GM12878 (cell line): Measurements from ENCODE around the gene FGGY. TPM values are rescaled to one million over a fixed set of nuclear protein-coding genes. Genes with fewer than 3 reads are reported as not detected.

ENCODE experiments used
- CHD1 ChIP-seq: IDR thresholded peaks from 2 replicates; pipeline ENCODE4 v1.6.1; 2012; ENCODE audit warnings: low read depth, low read length, improper control_type of control experiment
- FOS ChIP-seq: IDR thresholded peaks from 3 replicates; pipeline ENCODE4 v1.6.1; 2011; ENCODE audit warnings: borderline replicate concordance; ENCODE audit not compliant: insufficient read length; ENCODE audit errors: extremely low read depth
- IRF4 ChIP-seq: IDR thresholded peaks from 2 replicates; pipeline ENCODE4 v1.6.1; 2011; ENCODE audit warnings: low read depth, low read length
- LARP7 ChIP-seq: fragments of 450-650 bp; IDR thresholded peaks from 2 replicates; pipeline ENCODE4 v1.6.1; 2017; ENCODE audit warnings: mild to moderate bottlenecking
- MTA3 ChIP-seq: IDR thresholded peaks from 2 replicates; pipeline ENCODE4 v1.6.1; 2012; ENCODE audit warnings: low read length, inconsistent platforms, borderline replicate concordance
- MYC ChIP-seq: IDR thresholded peaks from 2 replicates; pipeline ENCODE4 v1.6.1; 2011; ENCODE audit warnings: mild to moderate bottlenecking, low read length, moderate library complexity, inconsistent platforms; ENCODE audit not compliant: insufficient read depth, insufficient replicate concordance, insufficient read length, severe bottlenecking
- NFIC ChIP-seq: IDR thresholded peaks from 2 replicates; pipeline ENCODE4 v1.6.1; 2012; ENCODE audit warnings: low read depth, mild to moderate bottlenecking, inconsistent platforms, low read length, moderate library complexity
- NFYB ChIP-seq: IDR thresholded peaks from 2 replicates; pipeline ENCODE4 v1.6.1; 2011; ENCODE audit warnings: low read depth, mild to moderate bottlenecking, low read length, improper control_type of control experiment, moderate library complexity; ENCODE audit not compliant: insufficient read depth
- RAD21 ChIP-seq: IDR thresholded peaks from 2 replicates; pipeline ENCODE4 v1.6.1; 2011; ENCODE audit warnings: mild to moderate bottlenecking, low read depth, low read length, moderate library complexity; ENCODE audit not compliant: insufficient read depth
- RUNX3 ChIP-seq: IDR thresholded peaks from 2 replicates; pipeline ENCODE4 v1.6.1; 2012; ENCODE audit warnings: low read length, inconsistent platforms
- SMC3 ChIP-seq: IDR thresholded peaks from 2 replicates; pipeline ENCODE4 v1.6.1; 2011; ENCODE audit warnings: low read length, improper control_type of control experiment, borderline replicate concordance
- SREBF1 ChIP-seq: IDR thresholded peaks from 2 replicates; pipeline ENCODE4 v1.6.1; 2012; ENCODE audit warnings: mild to moderate bottlenecking, low read length
- SREBF2 ChIP-seq: IDR thresholded peaks from 2 replicates; pipeline ENCODE4 v1.6.1; 2012; ENCODE audit warnings: mild to moderate bottlenecking, low read length
- TARDBP ChIP-seq: IDR thresholded peaks from 2 replicates; pipeline ENCODE4 v1.6.1; 2016; ENCODE audit warnings: borderline replicate concordance
- ZBED1 ChIP-seq: IDR thresholded peaks from 2 replicates; pipeline ENCODE4 v1.6.1; 2016; ENCODE audit warnings: borderline replicate concordance
- ZNF207 ChIP-seq: fragments of 450-650 bp; IDR thresholded peaks from 2 replicates; pipeline ENCODE4 v1.6.1; 2014; ENCODE audit warnings: antibody characterized with exemption, mild to moderate bottlenecking, borderline replicate concordance
- polyA plus RNA-seq, 11 experiments: library from polyadenylated mRNA; depleted of rRNA in 4 of 11; unstranded in 6 of 11; stranded (reverse) in 5 of 11; fragments of >200 nt; fragmentation: Nextera tagmentation in 4 of 11; fragmentation: Illumina TruSeq in 1 of 11; extraction: Ambion mirVana in 4 of 11; extraction: Trizol in 1 of 11; gene quantifications; 1 replicate in 1 of 11; 2 replicates in 10 of 11; pipeline versions ENCODE4 v1.2.1 to v1.2.3, GENCODE V29; 2011 to 2016; ENCODE audit warnings: inconsistent platforms in 2 of 11, missing spikeins in 2 of 11, low read depth in 1 of 11
- total RNA-seq, 4 experiments: library from RNA; depleted of rRNA in 3 of 4; stranded (reverse); fragments of >200 nt in 3 of 4; fragmentation: Illumina TruSeq in 1 of 4; extraction: Trizol in 1 of 4; gene quantifications; 2 replicates each; pipeline versions ENCODE4 v1.2.1 to v1.2.3, GENCODE V29; 2013 to 2021
- TF ChIP-seq, protein P1 (sequence below): fragments of 150-350 bp; IDR thresholded peaks from 2 replicates; pipeline ENCODE4 v1.6.1; 2016; ENCODE audit warnings: low read depth, low read length
- TF ChIP-seq, protein P2 (sequence below): IDR thresholded peaks from 2 replicates; pipeline ENCODE4 v1.6.1; 2012; ENCODE audit warnings: low read depth, low read length, improper control_type of control experiment
- TF ChIP-seq, protein P3 (sequence below): fragments of 450-650 bp; formaldehyde crosslinking; IDR thresholded peaks from 2 replicates; pipeline ENCODE4 v1.4.0; 2020; ENCODE audit warnings: mild to moderate bottlenecking, moderate library complexity
- TF ChIP-seq, protein P4 (sequence below): fragments of 450-650 bp; IDR thresholded peaks from 2 replicates; pipeline ENCODE4 v1.6.1; 2017; ENCODE audit warnings: antibody characterized with exemption, mild to moderate bottlenecking, moderate library complexity

Gene FGGY
- total and polyA plus RNA-seq, 10 of the 15 experiments (the other 5 are each of a cell fraction or from before 2014, with no cell fraction given): 6.2 to 11.9 (median 7.5) TPM

DNA sequence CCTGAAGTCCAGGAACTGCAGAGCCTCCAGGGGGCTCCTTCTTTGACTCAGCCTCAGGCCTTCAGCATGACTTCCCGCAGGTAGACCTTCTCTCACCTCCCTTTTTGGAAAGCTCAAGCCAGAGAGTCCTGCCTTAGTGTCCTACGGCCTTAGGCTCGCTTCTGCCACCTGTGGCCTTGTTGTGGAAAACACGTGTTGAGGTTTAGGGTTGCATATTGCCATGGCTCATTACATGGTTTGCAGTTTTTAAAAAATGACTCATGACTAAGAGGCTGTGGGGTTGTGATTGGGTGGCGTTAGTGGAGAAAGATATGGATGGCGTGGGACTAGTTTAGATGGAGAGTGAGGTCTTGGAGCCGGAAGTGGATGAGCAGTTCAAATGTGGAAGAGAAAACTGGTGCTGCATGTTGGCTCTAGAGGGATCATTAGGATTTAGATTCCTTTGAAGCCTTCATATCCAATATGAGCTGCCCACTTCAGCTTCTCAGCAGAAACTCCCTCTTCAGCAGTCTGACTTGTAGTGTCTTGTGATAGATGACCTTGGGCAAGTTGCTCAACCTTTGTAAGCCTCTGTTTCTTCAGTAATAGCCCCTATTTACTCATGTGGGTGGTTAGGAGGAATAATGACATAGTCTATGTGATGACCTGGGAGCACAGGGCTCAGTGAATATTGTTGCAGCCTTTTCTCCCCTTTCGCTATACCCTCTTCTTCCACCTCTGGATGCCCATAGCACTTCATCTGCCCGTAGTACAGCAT, 6.5 kb upstream of the FGGY start (continued):
- TF ChIP-seq RUNX3: peak; percentile 64
- no peak for TF ChIP-seq NFIC
- no peak for TF ChIP-seq TARDBP
- no peak for TF ChIP-seq LARP7
- TF ChIP-seq MYC: no peak
- TF ChIP-seq ZBED1: no peak
- TF ChIP-seq, protein P1, sequence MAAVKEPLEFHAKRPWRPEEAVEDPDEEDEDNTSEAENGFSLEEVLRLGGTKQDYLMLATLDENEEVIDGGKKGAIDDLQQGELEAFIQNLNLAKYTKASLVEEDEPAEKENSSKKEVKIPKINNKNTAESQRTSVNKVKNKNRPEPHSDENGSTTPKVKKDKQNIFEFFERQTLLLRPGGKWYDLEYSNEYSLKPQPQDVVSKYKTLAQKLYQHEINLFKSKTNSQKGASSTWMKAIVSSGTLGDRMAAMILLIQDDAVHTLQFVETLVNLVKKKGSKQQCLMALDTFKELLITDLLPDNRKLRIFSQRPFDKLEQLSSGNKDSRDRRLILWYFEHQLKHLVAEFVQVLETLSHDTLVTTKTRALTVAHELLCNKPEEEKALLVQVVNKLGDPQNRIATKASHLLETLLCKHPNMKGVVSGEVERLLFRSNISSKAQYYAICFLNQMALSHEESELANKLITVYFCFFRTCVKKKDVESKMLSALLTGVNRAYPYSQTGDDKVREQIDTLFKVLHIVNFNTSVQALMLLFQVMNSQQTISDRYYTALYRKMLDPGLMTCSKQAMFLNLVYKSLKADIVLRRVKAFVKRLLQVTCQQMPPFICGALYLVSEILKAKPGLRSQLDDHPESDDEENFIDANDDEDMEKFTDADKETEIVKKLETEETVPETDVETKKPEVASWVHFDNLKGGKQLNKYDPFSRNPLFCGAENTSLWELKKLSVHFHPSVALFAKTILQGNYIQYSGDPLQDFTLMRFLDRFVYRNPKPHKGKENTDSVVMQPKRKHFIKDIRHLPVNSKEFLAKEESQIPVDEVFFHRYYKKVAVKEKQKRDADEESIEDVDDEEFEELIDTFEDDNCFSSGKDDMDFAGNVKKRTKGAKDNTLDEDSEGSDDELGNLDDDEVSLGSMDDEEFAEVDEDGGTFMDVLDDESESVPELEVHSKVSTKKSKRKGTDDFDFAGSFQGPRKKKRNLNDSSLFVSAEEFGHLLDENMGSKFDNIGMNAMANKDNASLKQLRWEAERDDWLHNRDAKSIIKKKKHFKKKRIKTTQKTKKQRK: no peak
- no peak for TF ChIP-seq IRF4
- no peak for TF ChIP-seq FOS
- 0 out of 2 replicates have a peak, but pooled peaks have one; percentile 18 for TF ChIP-seq NFYB
- peak; percentile 57; the same call in 1 of the 2 replicates for TF ChIP-seq SMC3
- TF ChIP-seq, protein P2, sequence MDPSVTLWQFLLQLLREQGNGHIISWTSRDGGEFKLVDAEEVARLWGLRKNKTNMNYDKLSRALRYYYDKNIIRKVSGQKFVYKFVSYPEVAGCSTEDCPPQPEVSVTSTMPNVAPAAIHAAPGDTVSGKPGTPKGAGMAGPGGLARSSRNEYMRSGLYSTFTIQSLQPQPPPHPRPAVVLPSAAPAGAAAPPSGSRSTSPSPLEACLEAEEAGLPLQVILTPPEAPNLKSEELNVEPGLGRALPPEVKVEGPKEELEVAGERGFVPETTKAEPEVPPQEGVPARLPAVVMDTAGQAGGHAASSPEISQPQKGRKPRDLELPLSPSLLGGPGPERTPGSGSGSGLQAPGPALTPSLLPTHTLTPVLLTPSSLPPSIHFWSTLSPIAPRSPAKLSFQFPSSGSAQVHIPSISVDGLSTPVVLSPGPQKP: no peak
- TF ChIP-seq SREBF2: no peak
- peak; percentile 75 for TF ChIP-seq RAD21
- no peak for TF ChIP-seq ZNF207
- TF ChIP-seq, protein P3, sequence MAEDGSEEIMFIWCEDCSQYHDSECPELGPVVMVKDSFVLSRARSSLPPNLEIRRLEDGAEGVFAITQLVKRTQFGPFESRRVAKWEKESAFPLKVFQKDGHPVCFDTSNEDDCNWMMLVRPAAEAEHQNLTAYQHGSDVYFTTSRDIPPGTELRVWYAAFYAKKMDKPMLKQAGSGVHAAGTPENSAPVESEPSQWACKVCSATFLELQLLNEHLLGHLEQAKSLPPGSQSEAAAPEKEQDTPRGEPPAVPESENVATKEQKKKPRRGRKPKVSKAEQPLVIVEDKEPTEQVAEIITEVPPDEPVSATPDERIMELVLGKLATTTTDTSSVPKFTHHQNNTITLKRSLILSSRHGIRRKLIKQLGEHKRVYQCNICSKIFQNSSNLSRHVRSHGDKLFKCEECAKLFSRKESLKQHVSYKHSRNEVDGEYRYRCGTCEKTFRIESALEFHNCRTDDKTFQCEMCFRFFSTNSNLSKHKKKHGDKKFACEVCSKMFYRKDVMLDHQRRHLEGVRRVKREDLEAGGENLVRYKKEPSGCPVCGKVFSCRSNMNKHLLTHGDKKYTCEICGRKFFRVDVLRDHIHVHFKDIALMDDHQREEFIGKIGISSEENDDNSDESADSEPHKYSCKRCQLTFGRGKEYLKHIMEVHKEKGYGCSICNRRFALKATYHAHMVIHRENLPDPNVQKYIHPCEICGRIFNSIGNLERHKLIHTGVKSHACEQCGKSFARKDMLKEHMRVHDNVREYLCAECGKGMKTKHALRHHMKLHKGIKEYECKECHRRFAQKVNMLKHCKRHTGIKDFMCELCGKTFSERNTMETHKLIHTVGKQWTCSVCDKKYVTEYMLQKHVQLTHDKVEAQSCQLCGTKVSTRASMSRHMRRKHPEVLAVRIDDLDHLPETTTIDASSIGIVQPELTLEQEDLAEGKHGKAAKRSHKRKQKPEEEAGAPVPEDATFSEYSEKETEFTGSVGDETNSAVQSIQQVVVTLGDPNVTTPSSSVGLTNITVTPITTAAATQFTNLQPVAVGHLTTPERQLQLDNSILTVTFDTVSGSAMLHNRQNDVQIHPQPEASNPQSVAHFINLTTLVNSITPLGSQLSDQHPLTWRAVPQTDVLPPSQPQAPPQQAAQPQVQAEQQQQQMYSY: no peak
- TF ChIP-seq, protein P4, sequence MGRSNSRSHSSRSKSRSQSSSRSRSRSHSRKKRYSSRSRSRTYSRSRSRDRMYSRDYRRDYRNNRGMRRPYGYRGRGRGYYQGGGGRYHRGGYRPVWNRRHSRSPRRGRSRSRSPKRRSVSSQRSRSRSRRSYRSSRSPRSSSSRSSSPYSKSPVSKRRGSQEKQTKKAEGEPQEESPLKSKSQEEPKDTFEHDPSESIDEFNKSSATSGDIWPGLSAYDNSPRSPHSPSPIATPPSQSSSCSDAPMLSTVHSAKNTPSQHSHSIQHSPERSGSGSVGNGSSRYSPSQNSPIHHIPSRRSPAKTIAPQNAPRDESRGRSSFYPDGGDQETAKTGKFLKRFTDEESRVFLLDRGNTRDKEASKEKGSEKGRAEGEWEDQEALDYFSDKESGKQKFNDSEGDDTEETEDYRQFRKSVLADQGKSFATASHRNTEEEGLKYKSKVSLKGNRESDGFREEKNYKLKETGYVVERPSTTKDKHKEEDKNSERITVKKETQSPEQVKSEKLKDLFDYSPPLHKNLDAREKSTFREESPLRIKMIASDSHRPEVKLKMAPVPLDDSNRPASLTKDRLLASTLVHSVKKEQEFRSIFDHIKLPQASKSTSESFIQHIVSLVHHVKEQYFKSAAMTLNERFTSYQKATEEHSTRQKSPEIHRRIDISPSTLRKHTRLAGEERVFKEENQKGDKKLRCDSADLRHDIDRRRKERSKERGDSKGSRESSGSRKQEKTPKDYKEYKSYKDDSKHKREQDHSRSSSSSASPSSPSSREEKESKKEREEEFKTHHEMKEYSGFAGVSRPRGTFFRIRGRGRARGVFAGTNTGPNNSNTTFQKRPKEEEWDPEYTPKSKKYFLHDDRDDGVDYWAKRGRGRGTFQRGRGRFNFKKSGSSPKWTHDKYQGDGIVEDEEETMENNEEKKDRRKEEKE: no peak
- no peak for TF ChIP-seq MTA3
- no peak for TF ChIP-seq CHD1
- no peak for TF ChIP-seq SREBF1
